ENCODE measurements around the gene TLX3. TPM values are rescaled to one million over a fixed set of nuclear protein-coding genes. Genes with fewer than 3 reads are reported as not detected.
"Not testable (repeated sequence)": the region's sequence is repeated elsewhere in the genome, so short reads cannot be mapped to it uniquely, and the experiment has no call there.

The TLX3 gene
- total RNA-seq, 1 experiment from 2014 or later, result not detected

GRCh38 chr5:171355302-171355724, 46.3 kb downstream of the TLX3 start:
- DNase-seq (ENCODE audit: low read depth, low spot score), result no peak

GRCh38 chr5:171357843-171358242, 48.8 kb downstream of the TLX3 start:
- no peak for DNase-seq (ENCODE audit: low read depth, low spot score)
- in situ Hi-C loops (cut with HindIII; ENCODE audit: low pct_unique_long_range_greater_than_20kb, low sequenced_read_pairs), result no loop called here

More at GRCh38 chr5:171355302-171355724, 46.3 kb downstream of the TLX3 start:
- in situ Hi-C loops (cut with HindIII; ENCODE audit: low pct_unique_long_range_greater_than_20kb, low sequenced_read_pairs), result no loop called here

- in situ Hi-C loops (cut with HindIII; ENCODE audit: low pct_unique_long_range_greater_than_20kb, low sequenced_read_pairs); DNase-seq (ENCODE audit: low read depth, low spot score): not testable (repeated sequence)
These were observed 52.1 kb downstream of the TLX3 start for GRCh38 chr5:171361151-171361550.

Small RNA genes lying within 50 kb of the gene (small RNA-seq; reads per million reads assigned to genes)
- 0 reads per million in 2 experiments for gene AC091980.1
- gene RN7SL339P, result 0 reads per million in 2 experiments

Other genes with a start within 250 kb of the TLX3 start
- 3,487 and 3,786 TPM in 2 replicates for gene NPM1, start 78.6 kb downstream of the TLX3 start, total RNA-seq (2014; rRNA removed; shearing (Covaris generic))
- not detected in 2 replicates for gene FGF18, start 110.4 kb downstream of the TLX3 start, total RNA-seq (2014; rRNA removed; shearing (Covaris generic))

Measured in SK-MEL-5 (cell line).